HAP-1 (cell line): ENCODE results near the gene TIMP2.
A peak's percentile ranks its signal among the peaks of the same experiment; 100 is the strongest.

ENCODE experiments used
- DNase-seq, 2 experiments: peaks; one replicate each; pipeline ENCODE4 v3.0.0-alpha.2; 2016 to 2020; ENCODE audit warnings: low spot score in 2 of 2
- H3K27me3 ChIP-seq: fragments of 250-450 bp; sonication (Bioruptor Pico); 2 replicates; pipeline ENCODE4 v1.5.1; 2020; ENCODE audit warnings: low read depth, mild to moderate bottlenecking, moderate library complexity
- H3K36me3 ChIP-seq: fragments of 250-450 bp; sonication (Bioruptor Pico); replicated peaks from 2 replicates; pipeline ENCODE4 v1.5.1; 2020; ENCODE audit warnings: mild to moderate bottlenecking
- H3K4me1 ChIP-seq: fragments of 250-450 bp; sonication (Bioruptor Pico); 2 replicates; pipeline ENCODE4 v1.5.1; 2020; ENCODE audit warnings: mild to moderate bottlenecking
- H3K4me3 ChIP-seq: fragments of 250-450 bp; sonication (Bioruptor Pico); 2 replicates; pipeline ENCODE4 v1.5.1; 2020; ENCODE audit warnings: mild to moderate bottlenecking, moderate library complexity
- H3K9me3 ChIP-seq: fragments of 250-450 bp; sonication (Bioruptor Pico); 2 replicates; pipeline ENCODE4 v1.5.1; 2020; ENCODE audit warnings: mild to moderate bottlenecking, moderate library complexity
- in situ Hi-C: fragments of 300-500 bp; cut with MboI; formaldehyde crosslinking; loops from 3 replicates; pipeline ENCODE4 v1.14.3; 2020; ENCODE audit warnings: low sequenced_read_pairs, inconsistent platforms, mixed read lengths

The TIMP2 gene

DNA sequence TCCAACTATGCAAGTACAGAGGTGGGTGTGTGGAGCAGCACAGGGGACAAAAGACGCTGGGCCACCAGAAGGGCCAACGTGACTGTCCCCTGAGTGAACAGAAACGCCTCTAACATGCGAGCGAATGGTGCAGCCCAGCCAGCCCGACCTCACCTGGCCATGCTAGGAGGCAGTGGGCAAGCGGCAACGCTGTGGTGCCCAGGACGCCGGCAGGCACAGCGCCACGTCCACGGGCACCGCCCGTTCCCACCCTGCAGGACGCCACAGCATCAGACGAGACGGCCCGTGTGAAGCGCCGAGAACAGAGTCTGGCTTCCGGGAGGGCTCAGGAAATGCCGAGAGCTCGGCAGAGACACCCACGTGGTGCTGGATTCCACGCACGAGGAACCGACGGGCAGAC, 24.4 kb downstream of the TIMP2 start:
- in situ Hi-C loops: no loop called here
- no peak for DNase-seq
- Histone ChIP-seq H3K27me3 (no peaks in the 10 kb centered on the region), H3K4me1 (peaks cover 14% of the 10 kb centered on the region), H3K4me3 (no peak overlapping the region), H3K9me3 (peaks cover 9% of the 10 kb centered on the region), H3K36me3 (no peaks in the 10 kb centered on the region)

DNA sequence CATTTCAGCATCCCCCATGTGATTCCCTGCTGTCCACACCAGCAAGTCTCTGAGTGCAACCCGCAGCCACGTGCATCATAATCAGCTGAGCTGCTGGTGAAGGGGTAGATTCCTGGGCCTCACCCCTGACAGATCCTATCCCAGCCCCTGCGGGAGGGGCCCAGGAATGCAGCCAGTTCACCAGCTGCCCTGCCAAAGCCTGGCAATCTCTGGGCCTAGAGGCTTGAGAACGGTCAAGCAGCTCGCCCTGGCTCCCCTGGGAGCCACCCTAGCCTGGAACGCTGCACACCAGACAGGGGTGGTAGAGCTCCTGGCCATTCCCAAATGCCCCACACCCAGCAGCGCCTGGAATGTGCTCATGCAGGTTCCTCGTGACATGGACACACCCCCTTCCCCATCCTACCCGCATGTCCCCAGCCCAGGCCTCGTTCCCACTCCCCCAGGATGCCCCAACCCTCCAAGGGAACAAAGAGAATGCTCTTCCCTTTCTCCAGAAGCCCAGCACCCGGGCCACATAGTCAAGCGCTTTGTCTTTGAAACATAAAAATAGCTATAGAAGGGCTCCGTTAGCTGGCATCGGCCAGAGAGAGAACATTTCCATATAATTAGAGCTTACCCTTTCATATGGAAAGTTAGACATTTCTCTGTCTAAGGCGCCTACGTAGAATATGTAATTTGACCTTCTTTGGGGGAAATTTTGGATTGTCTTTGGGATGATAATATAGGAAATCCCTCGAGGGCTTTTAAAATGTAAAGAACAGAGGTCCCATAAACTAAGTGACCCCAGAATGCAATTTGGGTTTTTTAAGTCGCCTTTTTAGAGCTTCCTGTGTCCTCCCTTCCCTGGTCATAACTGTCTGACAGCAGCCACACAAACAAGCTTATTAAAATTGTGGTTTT, 25.6 kb downstream of the TIMP2 start:
- H3K4me1 ChIP-seq: peaks cover 14% of the 10 kb centered on the region
- in situ Hi-C loops: no loop called here
- peak; percentile 93 to 98 for DNase-seq
- H3K36me3 ChIP-seq: no peaks in the 10 kb centered on the region
- no peak overlapping the region for H3K4me3 ChIP-seq
- peaks cover 9% of the 10 kb centered on the region for H3K9me3 ChIP-seq
- no peaks in the 10 kb centered on the region for H3K27me3 ChIP-seq

DNA sequence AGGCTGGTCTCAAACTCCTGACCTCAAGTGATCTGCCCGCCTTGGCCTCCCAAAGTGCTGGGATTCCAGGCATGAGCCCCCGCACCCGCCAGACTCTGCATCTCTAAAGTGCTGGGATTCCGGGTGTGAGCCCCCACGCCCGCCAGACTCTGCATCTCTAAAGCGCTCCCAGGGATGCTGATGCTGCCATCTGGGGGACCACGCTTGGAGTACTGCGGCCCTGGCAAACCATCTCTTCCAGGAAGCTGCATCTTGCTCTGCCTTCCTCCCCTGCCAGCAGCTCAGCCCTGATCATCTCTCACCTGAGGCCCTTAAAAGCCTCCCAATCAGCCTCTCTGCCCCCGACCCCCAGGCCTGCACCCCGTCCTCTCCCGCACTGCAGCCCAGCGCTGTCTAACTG, 26.2 kb downstream of the TIMP2 start:
- Histone ChIP-seq H3K27me3 (no peaks in the 10 kb centered on the region), H3K4me1 (peaks cover 14% of the 10 kb centered on the region), H3K36me3 (no peaks in the 10 kb centered on the region), H3K9me3 (peaks cover 9% of the 10 kb centered on the region), H3K4me3 (no peak overlapping the region)
- in situ Hi-C loops: no loop called here
- DNase-seq: no peak

DNA sequence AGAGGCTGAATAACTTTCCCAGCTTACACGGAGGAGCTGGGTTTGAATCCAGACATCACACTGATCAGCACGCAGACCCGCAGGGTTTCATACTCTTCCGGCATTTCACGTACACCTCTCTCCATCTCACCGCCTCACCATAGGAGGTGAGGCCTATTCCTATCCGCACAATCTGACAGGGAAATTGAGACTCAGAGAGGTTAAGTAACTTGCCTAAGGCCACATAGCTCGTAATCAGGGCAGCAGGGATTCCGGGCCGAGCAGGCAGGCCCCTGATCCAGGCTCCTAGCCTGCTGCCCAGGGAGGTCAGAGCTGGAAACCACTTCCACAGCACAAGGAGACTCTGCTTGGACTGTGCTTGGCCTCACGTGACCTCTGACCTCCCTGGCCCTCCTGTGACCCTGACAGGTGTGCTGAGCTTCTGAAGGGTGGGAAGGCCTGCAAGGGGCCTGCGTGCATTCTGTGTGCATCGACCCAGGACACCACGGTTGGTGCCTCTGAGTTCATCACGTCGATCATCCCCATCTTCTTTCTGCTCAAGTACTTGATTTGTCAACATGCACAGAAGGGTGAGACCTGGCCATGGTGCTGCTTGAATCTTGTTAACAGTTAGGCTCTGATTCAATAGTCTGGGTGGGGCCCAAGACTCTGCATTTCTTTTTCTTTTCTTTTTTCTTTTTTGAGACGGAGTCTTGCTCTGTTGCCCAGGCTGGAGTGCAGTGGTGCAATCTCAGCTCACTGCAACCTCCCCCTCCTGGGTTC, 26.9 kb downstream of the TIMP2 start:
- peaks cover 14% of the 10 kb centered on the region for H3K4me1 ChIP-seq
- H3K36me3 ChIP-seq: no peaks in the 10 kb centered on the region
- in situ Hi-C loops: no loop called here
- no peaks in the 10 kb centered on the region for H3K27me3 ChIP-seq
- H3K4me3 ChIP-seq: no peak overlapping the region
- DNase-seq: no peak
- H3K9me3 ChIP-seq: peaks cover 9% of the 10 kb centered on the region

DNA sequence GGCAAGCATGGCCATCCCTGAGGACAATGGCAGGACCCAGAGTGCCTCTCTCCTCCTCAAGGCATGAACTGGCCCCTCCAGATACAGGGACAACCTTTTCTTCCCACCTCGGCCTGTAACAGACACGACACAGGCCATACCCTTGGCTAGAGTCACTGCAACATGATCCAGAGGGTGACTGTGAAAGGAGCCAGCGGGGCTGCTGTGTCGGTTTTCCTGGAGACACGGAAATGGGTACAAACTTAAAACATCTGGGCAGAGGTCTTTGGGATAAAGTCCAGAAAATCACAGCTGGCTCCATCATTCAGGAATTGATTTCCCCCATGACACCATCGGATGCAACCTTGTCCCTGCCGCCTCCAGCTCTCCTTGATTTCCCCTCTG, 27.5 kb downstream of the TIMP2 start:
- in situ Hi-C loops: no loop called here
- no peaks in the 10 kb centered on the region for H3K36me3 ChIP-seq
- H3K4me1 ChIP-seq: peaks cover 14% of the 10 kb centered on the region
- peaks cover 9% of the 10 kb centered on the region for H3K9me3 ChIP-seq
- H3K4me3 ChIP-seq: no peak overlapping the region
- H3K27me3 ChIP-seq: no peaks in the 10 kb centered on the region
- DNase-seq: no peak

DNA sequence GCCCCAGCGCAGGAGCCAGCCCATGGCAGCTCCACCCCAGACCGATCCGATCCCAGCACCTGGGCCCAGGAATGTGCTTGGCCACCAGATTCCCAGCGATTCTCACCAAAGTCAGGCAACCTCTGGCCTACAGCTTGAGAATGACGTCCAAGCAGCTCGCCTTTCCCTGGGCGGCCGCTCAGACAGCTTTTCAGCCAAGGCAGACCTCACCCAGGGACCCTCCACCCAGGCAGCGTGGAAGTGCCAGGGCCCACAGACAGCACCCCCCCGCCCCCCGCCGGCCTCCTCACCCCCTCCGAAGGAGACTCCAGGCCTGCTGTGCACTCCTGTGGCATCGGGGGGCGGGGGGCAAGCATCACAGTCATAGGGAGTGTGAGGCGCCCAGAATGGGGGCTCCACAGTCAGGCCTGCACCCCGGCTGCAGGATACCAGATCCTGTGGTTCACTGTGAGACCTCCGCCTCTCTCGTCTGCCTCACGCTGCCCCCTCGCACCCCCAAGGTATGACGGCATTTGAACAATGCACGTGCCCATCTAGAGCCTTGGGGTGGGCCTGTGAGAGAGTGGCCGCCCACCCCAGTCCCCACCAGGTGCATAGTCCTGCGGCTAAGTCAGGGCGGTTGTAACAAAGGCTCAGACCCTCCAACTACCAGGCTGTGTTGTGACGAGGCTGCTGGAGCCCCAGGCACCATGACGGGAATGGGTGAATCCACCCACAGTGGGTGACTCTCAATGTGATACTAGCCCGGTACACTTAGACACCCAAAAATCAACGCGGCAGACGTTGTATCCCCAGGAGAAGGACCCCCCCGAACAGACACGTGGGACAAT, 28.1 kb downstream of the TIMP2 start:
- no peaks in the 10 kb centered on the region for H3K27me3 ChIP-seq
- H3K9me3 ChIP-seq: peaks cover 9% of the 10 kb centered on the region
- in situ Hi-C loops: no loop called here
- no peak overlapping the region for H3K4me3 ChIP-seq
- peaks cover 14% of the 10 kb centered on the region for H3K4me1 ChIP-seq
- no peak for DNase-seq
- H3K36me3 ChIP-seq: no peaks in the 10 kb centered on the region

DNA sequence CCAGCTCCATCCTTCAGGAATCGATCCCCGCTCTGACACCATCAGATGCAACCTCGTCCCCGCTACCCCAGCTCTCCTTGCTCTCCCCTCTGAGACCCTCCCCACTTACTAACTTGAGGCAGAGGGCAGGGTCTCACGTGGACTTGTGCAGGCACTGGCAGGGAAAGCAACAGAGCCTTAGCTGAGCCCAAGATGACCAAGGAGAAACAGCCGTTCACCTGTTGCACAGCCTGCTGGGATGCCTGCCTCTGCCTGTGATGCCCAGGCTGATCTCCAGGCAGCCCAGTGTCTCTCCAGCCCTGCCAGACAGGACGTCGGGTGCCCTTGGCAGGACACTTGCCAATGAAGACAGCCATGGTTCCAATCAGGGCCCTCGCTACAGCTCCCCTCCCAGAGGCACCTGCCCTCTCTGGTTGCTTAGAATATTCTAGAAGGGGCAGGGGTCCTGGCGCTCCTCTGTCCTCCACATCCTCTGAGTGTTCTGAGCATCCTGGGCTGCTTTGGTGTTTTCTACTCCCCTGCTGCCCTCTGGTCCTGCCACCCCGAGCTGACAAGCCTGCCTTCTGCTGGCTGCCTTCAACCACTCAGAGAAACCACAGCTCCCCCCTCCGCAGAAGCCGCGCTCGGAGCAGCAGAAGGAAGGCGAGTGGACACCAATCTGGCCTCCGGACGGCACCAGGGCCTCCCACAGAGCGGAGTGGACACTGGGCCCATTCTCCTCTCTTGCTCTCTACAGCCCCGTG, 28.9 kb downstream of the TIMP2 start:
- Histone ChIP-seq H3K9me3 (peaks cover 9% of the 10 kb centered on the region), H3K4me3 (no peak overlapping the region), H3K4me1 (peaks cover 14% of the 10 kb centered on the region), H3K36me3 (no peaks in the 10 kb centered on the region), H3K27me3 (no peaks in the 10 kb centered on the region)
- in situ Hi-C loops: no loop called here
- no peak for DNase-seq

DNA sequence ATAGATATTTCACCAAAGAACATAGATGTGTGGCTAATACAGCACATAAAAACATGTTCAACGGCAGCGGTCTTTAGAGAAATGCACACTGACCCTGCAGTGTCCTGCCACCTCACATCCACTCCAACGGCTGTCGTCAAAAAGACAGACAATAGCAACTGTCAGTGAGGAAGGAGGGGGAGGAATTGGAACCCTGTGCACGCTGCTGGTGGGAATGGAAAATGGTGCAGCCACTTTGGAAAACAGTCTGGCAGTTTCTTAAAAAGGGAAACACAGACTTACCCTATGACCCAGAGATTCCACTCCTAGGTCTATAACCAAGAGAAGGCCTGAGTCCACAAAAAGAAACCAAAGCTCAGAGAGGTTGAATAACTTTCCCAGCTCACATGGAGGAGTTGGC, 29.9 kb downstream of the TIMP2 start:
- no peak for DNase-seq
- H3K4me3 ChIP-seq: no peak overlapping the region
- no peaks in the 10 kb centered on the region for H3K36me3 ChIP-seq
- in situ Hi-C loops: no loop called here
- peaks cover 3% of the 10 kb centered on the region for H3K9me3 ChIP-seq
- H3K4me1 ChIP-seq: peaks cover 11% of the 10 kb centered on the region
- H3K27me3 ChIP-seq: no peaks in the 10 kb centered on the region

DNA sequence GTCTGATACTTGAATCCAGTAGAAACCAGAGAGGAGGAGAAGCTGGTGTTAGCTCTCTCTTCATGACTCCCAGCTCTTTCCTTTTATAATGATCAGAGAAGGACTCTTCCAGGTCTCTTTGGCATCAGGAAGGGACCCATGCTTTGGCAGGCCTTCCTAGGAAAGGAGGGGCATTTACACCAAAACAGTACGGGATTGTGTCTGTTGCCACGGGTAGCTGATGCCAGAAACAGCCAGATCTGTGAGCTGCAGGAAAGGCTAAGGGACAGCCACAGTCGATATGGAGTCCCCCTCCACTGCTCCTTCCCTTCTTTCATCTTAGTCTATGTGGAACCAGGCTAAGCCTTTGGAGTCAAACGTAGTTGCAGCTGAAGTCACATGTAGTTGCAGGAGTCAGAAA, 31.5 kb downstream of the TIMP2 start:
- Histone ChIP-seq H3K4me3 (no peak overlapping the region), H3K36me3 (no peaks in the 10 kb centered on the region), H3K9me3 (no peaks in the 10 kb centered on the region), H3K27me3 (no peaks in the 10 kb centered on the region), H3K4me1 (no peaks in the 10 kb centered on the region)
- no peak for DNase-seq
- in situ Hi-C loops: no loop called here

DNA sequence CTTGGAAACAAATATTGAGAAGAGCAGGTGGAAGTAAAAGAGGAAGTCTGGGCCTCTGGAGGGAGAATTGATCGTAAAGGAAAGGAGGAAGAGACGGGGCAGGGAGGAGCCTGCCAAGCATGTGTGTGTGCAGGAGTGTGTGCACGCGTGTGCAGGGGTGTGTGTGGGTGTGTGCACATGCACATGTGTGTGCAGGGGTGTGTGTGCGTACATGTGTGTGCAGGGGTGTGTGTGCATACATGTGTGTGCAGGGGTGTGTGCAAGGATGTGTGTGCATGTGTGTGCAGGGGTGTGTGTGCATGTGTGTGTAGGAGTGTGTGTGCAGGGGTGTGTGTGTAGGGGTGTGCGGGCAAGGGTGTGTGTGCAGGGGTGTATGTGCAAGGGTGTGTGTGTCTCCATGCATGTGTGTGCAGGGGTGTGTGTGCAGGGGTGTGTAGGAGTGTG, 32.2 kb downstream of the TIMP2 start:
- in situ Hi-C loops: no loop called here
- Histone ChIP-seq H3K27me3 (no peaks in the 10 kb centered on the region), H3K9me3 (no peaks in the 10 kb centered on the region), H3K36me3 (no peaks in the 10 kb centered on the region), H3K4me3 (no peak overlapping the region), H3K4me1 (no peaks in the 10 kb centered on the region)
- DNase-seq: no peak

DNA sequence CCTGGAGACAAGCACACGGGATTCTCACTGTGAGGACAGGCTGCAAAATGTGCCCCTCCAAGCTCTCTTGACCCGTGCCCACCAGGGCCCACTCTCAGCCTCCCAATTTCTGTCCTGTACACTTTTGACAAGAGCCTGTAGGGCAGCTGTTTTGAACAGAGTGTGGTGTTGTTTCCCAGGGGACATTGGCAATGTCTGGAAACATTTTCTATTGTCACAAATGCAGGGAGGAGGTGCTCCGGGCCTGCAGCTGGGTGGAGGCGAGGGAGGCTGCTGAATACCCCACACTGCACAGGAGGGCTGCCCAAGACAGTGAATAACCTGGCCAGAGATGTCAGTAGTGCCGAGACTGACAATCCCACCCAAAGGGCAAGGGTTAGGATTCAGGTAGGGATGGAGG, 32.7 kb downstream of the TIMP2 start:
- in situ Hi-C loops: no loop called here
- no peak for DNase-seq
- H3K9me3 ChIP-seq: no peaks in the 10 kb centered on the region
- H3K27me3 ChIP-seq: no peaks in the 10 kb centered on the region
- H3K36me3 ChIP-seq: no peaks in the 10 kb centered on the region
- no peaks in the 10 kb centered on the region for H3K4me1 ChIP-seq
- no peak overlapping the region for H3K4me3 ChIP-seq

DNA sequence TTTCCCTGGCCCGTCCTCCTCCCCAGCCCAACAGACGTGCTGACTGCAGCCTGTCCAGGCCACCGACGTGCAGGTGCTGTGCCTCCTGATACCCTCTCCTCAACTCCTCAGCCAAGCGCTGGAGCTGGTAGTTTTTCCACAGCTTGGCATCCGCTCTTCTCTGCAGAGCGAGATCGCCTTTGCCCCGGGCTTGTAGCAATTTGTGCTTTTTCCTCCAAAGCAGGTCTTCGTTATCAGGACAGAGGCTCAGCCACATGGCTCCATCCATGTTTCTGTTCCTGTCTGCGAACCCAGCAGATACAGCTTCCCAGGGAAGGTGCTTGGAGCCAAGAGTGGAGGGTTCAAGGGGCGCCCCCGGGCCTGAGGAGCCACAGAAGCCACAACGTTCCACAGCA, 33.1 kb downstream of the TIMP2 start:
- no peaks in the 10 kb centered on the region for H3K27me3 ChIP-seq
- in situ Hi-C loops: no loop called here
- DNase-seq: no peak
- H3K36me3 ChIP-seq: no peaks in the 10 kb centered on the region
- H3K4me3 ChIP-seq: no peak overlapping the region
- H3K4me1 ChIP-seq: no peaks in the 10 kb centered on the region
- no peaks in the 10 kb centered on the region for H3K9me3 ChIP-seq

DNA sequence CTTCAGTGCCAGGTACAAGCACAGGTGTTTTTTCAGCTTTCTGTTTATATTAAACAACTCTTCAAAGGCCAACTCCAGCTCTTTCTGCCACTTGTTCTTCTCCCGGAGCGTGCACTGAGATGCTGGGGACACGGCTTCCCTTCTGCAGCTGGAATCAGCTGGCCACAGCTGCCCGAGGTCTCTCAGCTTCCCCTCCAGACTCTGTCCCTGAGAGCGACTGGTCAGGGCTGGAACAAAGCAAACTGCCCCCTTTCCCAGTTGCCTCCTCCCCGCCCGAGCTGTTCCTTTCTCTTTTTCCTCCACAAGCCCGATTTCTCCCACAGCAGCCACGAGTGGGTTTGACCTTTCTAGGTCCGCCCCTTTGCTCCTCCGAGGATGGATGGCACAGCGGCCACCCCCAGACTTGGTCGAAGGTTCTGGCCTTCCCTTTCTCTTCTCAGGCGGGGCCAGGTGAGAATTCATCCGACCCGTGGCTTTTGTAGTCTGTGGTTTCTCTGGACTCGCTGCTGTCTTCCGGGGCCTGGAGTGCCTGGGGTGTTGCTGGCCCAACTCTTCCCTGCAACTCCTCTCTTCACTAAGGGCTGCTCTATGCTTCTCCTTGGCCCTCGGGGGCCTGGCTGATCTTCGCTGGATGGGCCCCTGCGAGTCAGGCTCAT, 33.7 kb downstream of the TIMP2 start:
- no peaks in the 10 kb centered on the region for H3K36me3 ChIP-seq

More for the DNA sequence above, 33.7 kb downstream of the TIMP2 start:
- no peaks in the 10 kb centered on the region for H3K27me3 ChIP-seq
- DNase-seq: no peak
- no peak overlapping the region for H3K4me3 ChIP-seq
- H3K9me3 ChIP-seq: no peaks in the 10 kb centered on the region
- in situ Hi-C loops: no loop called here
- H3K4me1 ChIP-seq: no peaks in the 10 kb centered on the region
